WI38 (cell line): Measurements from ENCODE around the gene DYNLT2.

Source experiments
- H3K4me3 ChIP-seq: 2 replicates; pipeline ENCODE4 v1.5.1; 2011; ENCODE audit warnings: low read depth, mild to moderate bottlenecking, control low read depth, low read length
- TF ChIP-seq, protein P1 (sequence below): IDR thresholded peaks from 2 replicates; pipeline ENCODE4 v1.5.1; 2012; ENCODE audit warnings: low read depth, mild to moderate bottlenecking, control low read depth, low read length

The DYNLT2 gene

DNA sequence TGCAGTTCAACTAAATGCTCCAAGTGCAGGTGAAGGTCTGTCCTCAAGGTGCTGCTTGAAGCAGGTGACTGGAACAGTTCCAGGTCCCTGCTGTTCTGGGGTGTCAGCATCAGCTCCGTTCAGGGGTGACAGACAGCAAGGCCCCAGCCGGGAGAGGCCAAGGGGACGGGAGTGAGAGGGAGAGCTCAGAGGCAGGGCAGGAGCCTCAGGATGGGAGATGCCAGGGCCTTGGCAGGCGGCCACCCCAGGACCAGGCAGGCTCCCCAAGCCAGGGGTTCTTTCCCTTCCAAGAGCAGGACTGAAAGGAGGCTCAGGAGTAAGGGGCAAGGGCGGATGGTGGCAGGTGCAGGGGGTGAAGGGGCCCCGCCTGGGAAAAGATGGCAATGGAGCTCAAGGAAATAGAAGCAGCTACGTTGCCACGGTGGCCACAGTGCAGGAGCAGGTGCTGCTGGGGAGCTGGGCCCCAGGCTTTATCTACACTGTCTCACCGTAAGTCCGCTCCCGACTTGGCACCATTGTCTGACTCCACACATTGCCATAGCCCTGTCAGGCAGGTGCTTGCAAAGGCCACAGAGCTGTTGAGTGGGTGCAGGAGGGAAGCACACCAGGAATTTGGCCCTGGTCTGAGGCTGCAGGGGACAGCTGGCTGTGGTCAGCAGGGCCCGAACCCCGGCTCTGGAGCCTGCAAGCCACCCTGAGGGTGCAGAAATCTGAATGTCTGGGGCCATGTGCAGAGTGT lies 43.1 kb upstream of the DYNLT2 start:
- TF ChIP-seq, protein P1, sequence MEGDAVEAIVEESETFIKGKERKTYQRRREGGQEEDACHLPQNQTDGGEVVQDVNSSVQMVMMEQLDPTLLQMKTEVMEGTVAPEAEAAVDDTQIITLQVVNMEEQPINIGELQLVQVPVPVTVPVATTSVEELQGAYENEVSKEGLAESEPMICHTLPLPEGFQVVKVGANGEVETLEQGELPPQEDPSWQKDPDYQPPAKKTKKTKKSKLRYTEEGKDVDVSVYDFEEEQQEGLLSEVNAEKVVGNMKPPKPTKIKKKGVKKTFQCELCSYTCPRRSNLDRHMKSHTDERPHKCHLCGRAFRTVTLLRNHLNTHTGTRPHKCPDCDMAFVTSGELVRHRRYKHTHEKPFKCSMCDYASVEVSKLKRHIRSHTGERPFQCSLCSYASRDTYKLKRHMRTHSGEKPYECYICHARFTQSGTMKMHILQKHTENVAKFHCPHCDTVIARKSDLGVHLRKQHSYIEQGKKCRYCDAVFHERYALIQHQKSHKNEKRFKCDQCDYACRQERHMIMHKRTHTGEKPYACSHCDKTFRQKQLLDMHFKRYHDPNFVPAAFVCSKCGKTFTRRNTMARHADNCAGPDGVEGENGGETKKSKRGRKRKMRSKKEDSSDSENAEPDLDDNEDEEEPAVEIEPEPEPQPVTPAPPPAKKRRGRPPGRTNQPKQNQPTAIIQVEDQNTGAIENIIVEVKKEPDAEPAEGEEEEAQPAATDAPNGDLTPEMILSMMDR, result no peak
- no peak overlapping the region for H3K4me3 ChIP-seq

DNA sequence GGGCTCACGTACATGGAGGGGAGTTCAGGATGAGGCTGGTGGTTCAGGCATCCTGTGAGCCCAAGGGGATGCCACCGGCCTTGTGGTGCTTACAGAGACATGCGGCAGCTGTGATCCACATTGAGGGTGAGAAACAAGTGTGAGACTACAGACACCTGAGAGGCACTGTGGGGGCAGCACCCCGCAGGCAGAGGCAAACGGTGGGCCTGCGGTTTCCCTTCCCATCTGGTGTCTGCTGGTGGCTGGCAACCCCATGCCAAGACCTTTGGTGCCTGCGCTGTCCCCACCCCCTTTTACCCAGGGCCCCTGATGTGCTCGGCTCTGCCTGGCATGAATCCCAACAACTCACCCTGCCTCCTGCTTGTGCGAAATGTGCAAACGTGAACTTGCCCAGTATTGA lies 42.0 kb upstream of the DYNLT2 start:
- TF ChIP-seq, protein P1, result no peak
- H3K4me3 ChIP-seq, result no peak overlapping the region

DNA sequence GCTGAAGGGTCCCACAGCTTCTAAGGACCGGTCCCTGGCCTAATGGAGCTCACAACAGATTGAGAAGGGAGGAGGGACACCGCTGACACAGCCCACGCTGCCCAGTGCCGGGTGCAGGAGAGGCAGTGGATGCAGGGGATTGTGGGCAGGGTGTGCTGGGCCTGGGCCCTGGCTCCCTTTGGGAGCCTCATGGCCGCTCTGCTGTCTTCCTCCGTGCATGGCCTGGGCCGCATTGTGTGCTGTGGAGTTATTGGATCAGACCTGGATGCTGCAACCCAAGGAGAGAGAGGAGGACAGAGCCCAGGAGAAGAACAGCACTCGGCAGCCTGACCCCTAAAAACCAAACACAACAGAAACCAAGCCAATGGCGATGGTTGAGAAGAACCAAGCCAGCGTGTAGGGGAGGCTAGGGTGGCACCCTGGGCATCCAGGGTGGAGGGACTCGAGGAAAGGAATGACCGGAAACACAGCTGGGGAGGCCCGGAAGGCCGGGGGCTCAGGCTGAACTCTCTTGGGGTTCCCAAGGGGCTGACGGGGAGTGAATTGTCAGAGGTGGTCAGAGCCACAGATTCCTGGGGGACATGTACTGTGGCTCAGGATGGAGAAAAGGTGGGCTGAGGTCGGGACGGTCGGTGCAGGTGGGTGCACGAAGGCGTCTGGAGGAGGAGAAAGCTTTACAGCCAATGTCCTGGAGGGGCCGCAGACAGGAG lies 41.1 kb upstream of the DYNLT2 start:
- TF ChIP-seq, protein P1, result no peak
- H3K4me3 ChIP-seq, result no peak overlapping the region

DNA sequence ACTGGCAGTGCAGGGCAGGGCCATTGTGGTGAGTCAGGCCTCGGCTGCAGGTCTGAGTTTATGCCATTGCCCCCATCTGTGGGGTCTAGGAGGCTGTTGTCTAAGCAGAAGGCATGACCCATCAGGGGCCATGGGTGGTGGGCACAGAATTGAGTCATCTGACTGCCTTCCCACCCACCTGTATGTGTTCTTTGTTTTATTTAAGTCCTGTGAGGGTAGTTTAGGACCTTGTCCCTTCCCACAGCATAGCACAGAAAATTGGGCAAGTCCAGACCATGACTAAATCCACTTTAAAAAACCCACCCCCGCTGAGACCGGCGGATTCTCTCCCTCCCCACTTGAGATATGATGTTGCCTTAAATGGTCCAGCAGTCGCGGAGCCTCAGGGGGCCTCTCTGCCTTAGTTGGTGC lies 40.4 kb upstream of the DYNLT2 start:
- no peak overlapping the region for H3K4me3 ChIP-seq
- TF ChIP-seq, protein P1, result no peak

DNA sequence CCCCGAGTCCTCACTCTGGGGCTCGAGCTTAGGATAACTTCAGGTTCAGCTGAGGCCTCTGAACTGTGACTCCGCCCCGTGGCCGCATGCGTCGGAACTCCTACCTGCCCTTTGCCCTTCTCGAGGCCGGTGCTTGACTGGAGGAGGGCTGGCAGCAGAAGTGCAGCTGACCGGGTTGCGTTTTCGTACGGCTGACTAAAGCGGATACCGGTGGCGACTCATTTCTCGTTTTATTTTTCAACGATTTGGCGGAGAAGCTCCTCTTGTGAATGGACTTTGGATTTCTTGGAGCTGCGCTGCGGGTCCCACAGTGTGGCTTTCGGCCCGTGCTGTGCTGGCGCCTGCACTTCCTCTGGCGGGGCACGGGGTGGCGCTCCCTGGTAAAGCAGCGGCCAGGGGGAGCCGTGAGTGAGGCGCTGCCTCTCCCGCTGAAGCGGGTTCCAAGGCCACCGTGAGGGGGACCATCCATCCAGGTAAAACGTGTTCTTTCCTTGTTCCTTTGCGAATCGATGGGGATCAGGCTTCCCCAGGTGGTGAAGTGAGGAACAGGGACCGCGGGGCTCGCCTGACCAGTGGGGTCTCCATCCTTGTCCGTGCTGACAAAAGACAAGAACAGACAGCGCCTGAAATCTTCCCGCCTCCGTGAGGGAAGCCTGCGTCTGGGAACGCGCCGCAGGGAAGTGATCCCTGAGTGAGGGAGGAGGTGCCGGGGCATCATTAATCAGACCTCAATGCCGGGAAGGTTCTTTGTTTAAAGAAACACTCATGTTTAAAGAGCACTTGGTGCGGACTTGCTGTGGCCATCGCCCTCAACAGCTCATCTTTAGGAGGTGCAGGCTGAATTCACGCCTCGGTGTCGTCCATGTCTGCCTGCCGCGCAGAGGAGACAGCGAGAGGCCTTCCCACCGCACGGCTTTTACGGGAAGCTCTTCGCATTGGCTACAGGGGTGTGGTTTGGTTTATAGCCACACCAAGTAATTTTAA lies 38.9 kb upstream of the DYNLT2 start:
- TF ChIP-seq, protein P1, result peak; percentile 98
- peak overlapping the region; percentile 58 for H3K4me3 ChIP-seq

DNA sequence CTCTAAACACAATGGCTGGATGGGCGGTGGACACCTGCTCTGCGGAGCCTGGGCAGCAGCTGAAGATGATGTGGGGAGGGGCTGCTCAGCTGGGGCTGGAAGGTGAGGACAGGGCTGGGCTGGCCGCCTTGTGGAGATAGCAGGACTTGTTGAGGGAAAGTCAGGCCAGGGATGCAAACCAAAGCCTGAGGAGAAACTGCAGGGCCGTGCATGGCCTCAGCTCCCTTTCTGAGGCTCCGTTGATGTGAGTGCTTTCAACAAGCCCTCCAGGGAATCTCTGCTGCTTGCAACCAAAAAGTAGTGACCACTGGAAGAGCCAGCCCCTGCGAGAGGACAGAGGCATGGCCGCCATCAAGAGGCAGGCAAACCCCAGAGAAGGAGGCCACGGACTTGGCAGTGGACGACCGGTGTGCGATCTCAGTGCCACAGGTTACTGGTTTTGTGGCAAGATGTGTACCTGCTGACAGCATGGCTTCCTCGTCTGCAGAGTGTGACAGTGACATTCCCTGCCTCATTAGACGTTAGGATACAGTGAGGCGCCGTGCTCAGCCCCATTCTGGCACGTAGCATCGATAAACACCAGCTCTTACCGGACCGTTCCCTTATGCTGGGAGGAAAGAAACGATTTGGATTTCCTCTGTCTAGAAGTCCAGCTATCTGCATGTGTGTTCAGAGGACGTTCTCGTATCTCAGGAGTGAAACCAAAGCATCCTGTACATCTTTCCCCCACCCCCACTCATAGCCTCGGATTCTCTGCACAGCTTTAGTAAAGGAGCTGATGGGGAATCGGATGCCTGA lies 38.0 kb upstream of the DYNLT2 start:
- TF ChIP-seq, protein P1, result no peak
- peak overlapping the region; percentile 58 for H3K4me3 ChIP-seq
